ENCODE measurements around the gene MTX1. TPM values are rescaled to one million over a fixed set of nuclear protein-coding genes. Genes with fewer than 3 reads are reported as not detected.
"Not testable (repeated sequence)": the region's sequence is repeated elsewhere in the genome, so short reads cannot be mapped to it uniquely, and the experiment has no call there.

The MTX1 gene
- total RNA-seq, 4 donors from 2014 or later = 30.1 to 50.7 (median 35.3) TPM

GRCh38 chr1:155226188-155226909 lies 17.9 kb downstream of the MTX1 start:
- Histone ChIP-seq H3K27ac (peak overlapping the region; percentile 72 to 88 (median 84)), H3K4me3 (peak overlapping the region; percentile 57 to 73 (median 63)), H3K4me1 (peaks cover 0 to 26% (median 9%) of the 10 kb centered on the region in 4 donors), H3K36me3 (no peaks in the 10 kb centered on the region), H3K27me3 (no peaks in the 10 kb centered on the region), H3K9me3 (no peaks in the 10 kb centered on the region)
- 0 to 1% methylated on average over 7 of the region's 7 CpGs for WGBS, 2 donors
- TF ChIP-seq EP300 (IDR thresholded peaks at IDR 0.05) = no peak
- peak; percentile 41 to 72 (median 57) for TF ChIP-seq CTCF (IDR thresholded peaks at IDR 0.05)
- peak; percentile 64 to 82 for DNase-seq (ENCODE audit: low spot score in 2 of 2)

GRCh38 chr1:155226910-155227260 lies 18.4 kb downstream of the MTX1 start:
- WGBS, 2 donors = 0 to 1% methylated on average over 19 of the region's 19 CpGs
- Histone ChIP-seq H3K27ac (peak overlapping the region; percentile 72 to 88 (median 84)), H3K36me3 (no peaks in the 10 kb centered on the region), H3K27me3 (no peaks in the 10 kb centered on the region), H3K4me1 (peaks cover 0 to 31% (median 9%) of the 10 kb centered on the region in 4 donors), H3K4me3 (peak overlapping the region; percentile 57 to 73 (median 63)), H3K9me3 (no peaks in the 10 kb centered on the region)
- no peak for TF ChIP-seq EP300 (IDR thresholded peaks at IDR 0.05)
- no peak for TF ChIP-seq CTCF (IDR thresholded peaks at IDR 0.05)
- no peak for TF ChIP-seq POLR2A (IDR thresholded peaks at IDR 0.05)
- no peak for DNase-seq (ENCODE audit: low spot score in 2 of 2)

GRCh38 chr1:155227261-155228095 lies 19.0 kb downstream of the MTX1 start:
- no peaks in the 10 kb centered on the region for H3K27me3 ChIP-seq
- H3K4me3 ChIP-seq = peak overlapping the region; percentile 57 to 73 (median 63)
- H3K27ac ChIP-seq = peak overlapping the region; percentile 75 to 88 (median 84)
- H3K36me3 ChIP-seq = no peaks in the 10 kb centered on the region
- peaks cover 0 to 37% (median 9%) of the 10 kb centered on the region in 4 donors for H3K4me1 ChIP-seq
- WGBS, 2 donors = 0% methylated on average over 41 to 42 of the region's 42 CpGs
- no peaks in the 10 kb centered on the region for H3K9me3 ChIP-seq
- TF ChIP-seq CTCF (IDR thresholded peaks at IDR 0.05) (no peak), EP300 (IDR thresholded peaks at IDR 0.05) (peak; percentile 75 to 88), POLR2A (IDR thresholded peaks at IDR 0.05) (peak; percentile 19 to 74)
- DNase-seq (ENCODE audit: low spot score in 2 of 2) = peak; percentile 97 to 99

GRCh38 chr1:155228096-155228427 lies 19.6 kb downstream of the MTX1 start:
- no peak for TF ChIP-seq POLR2A (IDR thresholded peaks at IDR 0.05)
- no peak for TF ChIP-seq CTCF (IDR thresholded peaks at IDR 0.05)
- no peak for TF ChIP-seq EP300 (IDR thresholded peaks at IDR 0.05)
- Histone ChIP-seq H3K4me1 (peaks cover 0 to 41% (median 9%) of the 10 kb centered on the region in 4 donors), H3K9me3 (no peaks in the 10 kb centered on the region), H3K4me3 (peak overlapping the region; percentile 35 to 73 (median 63)), H3K27me3 (no peaks in the 10 kb centered on the region), H3K36me3 (no peaks in the 10 kb centered on the region), H3K27ac (peak overlapping the region; percentile 74 to 88 (median 81))
- WGBS, 2 donors = 46 to 50% methylated on average over 9 of the region's 9 CpGs
- DNase-seq (ENCODE audit: low spot score in 2 of 2) = no peak

GRCh38 chr1:155231302-155231701 lies 22.8 kb downstream of the MTX1 start:
- Histone ChIP-seq H3K36me3 (peaks cover 0 to 13% (median 0%) of the 10 kb centered on the region in 3 donors), H3K27ac (peak overlapping the region in 2 of 4 donors; percentile 53 to 64)
- WGBS, 2 donors = 54 to 78% methylated on average over 3 of the region's 3 CpGs

GRCh38 chr1:155232001-155232978 lies 23.8 kb downstream of the MTX1 start:
- Histone ChIP-seq H3K4me1 (peaks cover 0 to 24% (median 3%) of the 10 kb centered on the region in 4 donors), H3K36me3 (peaks cover 0 to 23% (median 0%) of the 10 kb centered on the region in 3 donors), H3K27ac (peak overlapping the region in 2 of 4 donors; percentile 53 to 64)
- H3K4me3 ChIP-seq; H3K27me3 ChIP-seq; H3K9me3 ChIP-seq; DNase-seq (ENCODE audit: low spot score in 2 of 2): not testable (repeated sequence)
- WGBS, 2 donors = 31 to 45% methylated on average over 10 of the region's 13 CpGs

More at GRCh38 chr1:155231302-155231701, 22.8 kb downstream of the MTX1 start:
- peaks cover 0 to 31% (median 5%) of the 10 kb centered on the region in 4 donors for H3K4me1 ChIP-seq
- H3K27me3 ChIP-seq; H3K9me3 ChIP-seq; DNase-seq (ENCODE audit: low spot score in 2 of 2); H3K4me3 ChIP-seq: not testable (repeated sequence)

- peaks cover 0 to 18% (median 0%) of the 10 kb centered on the region in 4 donors for H3K4me1 ChIP-seq
- not testable (repeated sequence) for H3K9me3 ChIP-seq; DNase-seq (ENCODE audit: low spot score in 2 of 2); H3K27me3 ChIP-seq; H3K4me3 ChIP-seq; H3K27ac ChIP-seq
- WGBS, 2 donors = 100% methylated on average over 1 of the region's 5 CpGs; no CpG with 5 or more reads in 1 of the 2 donors
- H3K36me3 ChIP-seq = peaks cover 0 to 32% (median 4%) of the 10 kb centered on the region in 3 donors
Observed at GRCh38 chr1:155233502-155233901, 25.0 kb downstream of the MTX1 start.

All from tibial nerve (tissue), 4 donors.